ENCODE measurements around the gene ADAT2. TPM values are rescaled to one million over a fixed set of nuclear protein-coding genes. Genes with fewer than 3 reads are reported as not detected.

ADAT2 gene
- total and polyA plus RNA-seq, 2 donors = 3.0 to 6.9 TPM

Small RNA genes lying within 50 kb of the gene (small RNA-seq; reads per million reads assigned to genes)
- not detected for gene RNA5SP221

Other genes with a start within 250 kb of the ADAT2 start
- gene PEX3, start 110 bp upstream of the ADAT2 start, total RNA-seq = 32.5 TPM
- gene PEX3, start 110 bp upstream of the ADAT2 start, polyA plus RNA-seq = 14.8 TPM
- 37.0 TPM for gene FUCA2, start 61.0 kb upstream of the ADAT2 start, total RNA-seq
- gene FUCA2, start 61.0 kb upstream of the ADAT2 start, polyA plus RNA-seq = 46.3 TPM
- 160 TPM for gene PHACTR2, start 227.3 kb upstream of the ADAT2 start, total RNA-seq
- 11.2 TPM for gene PHACTR2, start 227.3 kb upstream of the ADAT2 start, polyA plus RNA-seq